Iris pigment epithelial cell (primary cell): Measurements from ENCODE around the gene S1PR5.
"Not testable (repeated sequence)": the region's sequence is repeated elsewhere in the genome, so short reads cannot be mapped to it uniquely, and the experiment has no call there.

Experiments
- DNase-seq: peaks from one replicate; pipeline ENCODE4 v3.0.0-alpha.2; 2011; ENCODE audit warnings: low read depth

Gene S1PR5

GRCh38 chr19:10544242-10544752 lies 27.1 kb upstream of the S1PR5 start:
- DNase-seq = no peak

- DNase-seq = peak; percentile 54
Measured at GRCh38 chr19:10543420-10544241, 26.4 kb upstream of the S1PR5 start, which contains the start of gene ATG4D. Gene ATG4D (plus strand): TSS chr19:10543904. CDS start chr19:10544091, 187 bp downstream.

- DNase-seq = no peak
Measured at GRCh38 chr19:10543059-10543419, 25.8 kb upstream of the S1PR5 start.

- not testable (repeated sequence) for DNase-seq
Measured at GRCh38 chr19:10539016-10539415, 21.8 kb upstream of the S1PR5 start.

- DNase-seq = no peak
Measured at GRCh38 chr19:10538204-10538983, 21.1 kb upstream of the S1PR5 start.

- DNase-seq = no peak
Measured at GRCh38 chr19:10537668-10538067, 20.4 kb upstream of the S1PR5 start.

- peak; percentile 39 for DNase-seq
Measured at GRCh38 chr19:10535613-10536012, 18.4 kb upstream of the S1PR5 start.

- peak; percentile 94 for DNase-seq
Measured at GRCh38 chr19:10533646-10534386, 16.6 kb upstream of the S1PR5 start.

GRCh38 chr19:10532457-10532856 lies 15.2 kb upstream of the S1PR5 start:
- DNase-seq = no peak

- DNase-seq = not testable (repeated sequence)
Measured at GRCh38 chr19:10526887-10527286, 9.6 kb upstream of the S1PR5 start.

- no peak for DNase-seq
Measured at GRCh38 chr19:10525636-10526035, 8.4 kb upstream of the S1PR5 start.

GRCh38 chr19:10523135-10523636 lies 5.9 kb upstream of the S1PR5 start:
- no peak for DNase-seq

- no peak for DNase-seq
Measured at GRCh38 chr19:10521461-10522171, 4.4 kb upstream of the S1PR5 start.

GRCh38 chr19:10520652-10521318 lies 3.5 kb upstream of the S1PR5 start:
- no peak for DNase-seq

GRCh38 chr19:10519421-10519820 lies 2.2 kb upstream of the S1PR5 start:
- no peak for DNase-seq

GRCh38 chr19:10518444-10519361 lies 1.5 kb upstream of the S1PR5 start:
- DNase-seq = no peak

GRCh38 chr19:10517760-10518443 lies 655 bp upstream of the S1PR5 start:
- peak; percentile 19 for DNase-seq

- no peak for DNase-seq
Measured at GRCh38 chr19:10516671-10517286, 468 bp downstream of the S1PR5 start.

- DNase-seq = no peak
Measured at GRCh38 chr19:10516064-10516385, 1.2 kb downstream of the S1PR5 start.
